ENCODE measurements around the gene TMC8.

GRCh38 chr17:78186692-78187595 is 56.4 kb downstream of the TMC8 start, which contains the start of the genes AFMID and TK1:
- TF ChIP-seq POLR2A (IDR thresholded peaks at IDR 0.05) = no peak
- peak in 3 of 4 experiments; percentile 88 to 94 (median 91) for TF ChIP-seq CTCF (IDR thresholded peaks at IDR 0.05)
